ENCODE results near the gene CAPN11.
"Not testable (repeated sequence)": the region's sequence is repeated elsewhere in the genome, so short reads cannot be mapped to it uniquely, and the experiment has no call there.

CAPN11 gene

GRCh38 chr6:44226368-44227147 is 67.9 kb downstream of the CAPN11 start:
- no peak for DNase-seq (ENCODE audit: low read depth in 4 of 4, low spot score in 1 of 4)

DNA sequence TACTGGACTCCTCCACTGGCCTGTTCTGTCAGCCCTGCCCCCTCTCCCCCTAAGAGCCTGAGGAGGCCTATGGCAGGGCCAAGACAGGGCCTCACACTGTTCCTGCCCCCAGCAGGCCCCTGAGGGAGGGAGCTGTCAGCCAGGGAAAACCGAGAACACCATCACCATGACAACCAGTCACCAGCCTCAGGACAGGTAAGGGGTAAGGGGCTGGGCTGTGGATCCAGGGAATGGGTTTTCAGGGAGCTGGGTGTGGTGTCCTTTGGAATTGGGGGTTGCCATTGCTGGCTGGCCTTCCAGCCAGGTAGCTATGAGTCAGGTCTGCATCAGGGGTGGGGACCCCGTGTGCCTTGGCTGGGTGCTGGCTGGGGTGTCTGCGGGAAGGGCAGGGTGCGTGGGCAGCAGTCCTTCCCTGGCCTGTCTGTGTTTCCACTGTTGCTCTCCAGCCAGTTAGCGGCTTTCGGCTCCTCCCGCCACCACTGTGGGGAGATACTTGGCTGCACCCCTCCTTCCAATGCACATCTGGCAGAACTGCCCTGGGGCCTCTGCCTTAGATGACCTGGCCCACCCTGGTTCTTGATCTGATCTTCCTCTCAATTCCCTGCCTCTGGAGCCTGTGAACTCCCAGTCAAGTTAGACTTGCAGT is 68.7 kb downstream of the CAPN11 start:
- DNase-seq (ENCODE audit: low read depth in 4 of 4, low spot score in 1 of 4): no peak

GRCh38 chr6:44228031-44228430 is 69.4 kb downstream of the CAPN11 start:
- DNase-seq (ENCODE audit: low read depth in 4 of 4, low spot score in 1 of 4): no peak

DNA sequence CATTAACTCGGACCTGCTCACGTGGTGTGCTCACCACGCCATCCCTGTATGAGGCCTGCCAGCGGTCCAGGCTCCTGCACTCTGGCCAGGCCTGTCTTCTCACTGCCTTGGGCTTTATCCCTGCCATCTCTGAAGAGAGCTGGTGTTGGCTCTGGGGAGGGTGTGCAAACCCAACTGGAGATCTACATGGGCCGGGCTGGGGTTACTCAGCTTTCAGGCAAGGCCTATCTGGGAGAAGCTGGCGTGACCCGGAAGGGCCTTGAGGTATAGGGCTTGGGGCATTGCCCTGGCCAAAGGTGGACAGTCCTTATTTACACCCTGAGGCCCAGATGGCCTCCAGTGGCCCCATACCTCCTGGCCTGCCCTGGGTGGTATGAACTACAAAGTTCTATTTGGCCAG is 69.8 kb downstream of the CAPN11 start:
- DNase-seq (ENCODE audit: low read depth in 4 of 4, low spot score in 1 of 4): no peak

- no peak for DNase-seq (ENCODE audit: low read depth in 4 of 4, low spot score in 1 of 4)
Measured at GRCh38 chr6:44228836-44229235, 70.2 kb downstream of the CAPN11 start.

- DNase-seq (ENCODE audit: low read depth in 4 of 4, low spot score in 1 of 4): no peak
Measured at GRCh38 chr6:44229376-44230033, 70.9 kb downstream of the CAPN11 start.

DNA sequence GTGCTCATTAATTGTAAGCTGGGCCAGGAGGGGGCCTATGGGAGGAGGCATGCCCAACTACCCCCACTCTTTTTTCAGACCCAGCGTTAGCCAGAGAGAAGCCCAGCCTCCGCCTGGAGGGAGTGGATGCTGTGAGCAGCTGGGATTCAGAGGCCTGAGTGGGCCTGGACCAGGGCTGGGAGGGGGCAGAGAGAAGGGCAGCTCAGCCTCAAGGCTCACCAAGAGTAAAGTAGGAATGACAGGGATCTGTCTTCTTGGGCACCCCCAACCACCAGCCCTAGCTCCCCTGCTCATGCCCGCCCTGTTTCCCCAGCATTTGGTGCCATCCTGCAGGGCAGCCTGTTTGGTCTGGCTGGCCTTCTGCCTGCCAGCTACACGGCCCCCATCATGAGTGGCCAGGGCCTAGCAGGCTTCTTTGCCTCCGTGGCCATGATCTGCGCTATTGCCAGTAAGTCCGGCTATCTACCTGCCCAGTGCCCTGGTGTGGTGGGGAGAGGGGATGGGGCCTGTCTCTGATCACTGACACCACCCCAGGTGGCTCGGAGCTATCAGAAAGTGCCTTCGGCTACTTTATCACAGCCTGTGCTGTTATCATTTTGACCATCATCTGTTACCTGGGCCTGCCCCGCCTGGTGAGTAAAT is 71.5 kb downstream of the CAPN11 start:
- DNase-seq (ENCODE audit: low read depth in 4 of 4, low spot score in 1 of 4): no peak

GRCh38 chr6:44231426-44231825 is 72.8 kb downstream of the CAPN11 start:
- not testable (repeated sequence) for DNase-seq (ENCODE audit: low read depth in 4 of 4, low spot score in 1 of 4)

GRCh38 chr6:44232676-44233566 is 74.3 kb downstream of the CAPN11 start:
- no peak for DNase-seq (ENCODE audit: low read depth in 4 of 4, low spot score in 1 of 4)

DNA sequence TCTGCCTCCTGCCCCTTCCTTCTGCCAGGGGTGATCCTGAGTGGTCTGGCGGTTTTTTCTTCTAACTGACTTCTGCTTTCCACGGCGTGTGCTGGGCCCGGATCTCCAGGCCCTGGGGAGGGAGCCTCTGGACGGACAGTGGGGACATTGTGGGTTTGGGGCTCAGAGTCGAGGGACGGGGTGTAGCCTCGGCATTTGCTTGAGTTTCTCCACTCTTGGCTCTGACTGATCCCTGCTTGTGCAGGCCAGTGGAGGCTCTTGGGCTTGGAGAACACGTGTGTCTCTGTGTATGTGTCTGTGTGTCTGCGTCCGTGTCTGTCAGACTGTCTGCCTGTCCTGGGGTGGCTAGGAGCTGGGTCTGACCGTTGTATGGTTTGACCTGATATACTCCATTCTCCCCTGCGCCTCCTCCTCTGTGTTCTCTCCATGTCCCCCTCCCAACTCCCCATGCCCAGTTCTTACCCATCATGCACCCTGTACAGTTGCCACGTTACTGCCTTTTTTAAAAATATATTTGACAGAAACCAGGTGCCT is 75.0 kb downstream of the CAPN11 start:
- DNase-seq (ENCODE audit: low read depth in 4 of 4, low spot score in 1 of 4): no peak
